Neural cell (in vitro differentiated cells): Measurements from ENCODE around the gene NUDT7. TPM values are rescaled to one million over a fixed set of nuclear protein-coding genes. Genes with fewer than 3 reads are reported as not detected.

Experiments used
- H2AFZ ChIP-seq: fragments of 200-600, 300-800 bp; sonication (generic), shearing (Covaris generic); 2 replicates; pipeline ENCODE4 v1.6.0; 2014; ENCODE audit warnings: low read depth, mild to moderate bottlenecking, antibody characterized with exemption, low read length, moderate library complexity
- H3F3A ChIP-seq: fragments of 200-600 bp; shearing (Covaris generic); 2 replicates; pipeline ENCODE4 v1.6.1; 2016; ENCODE audit warnings: mild to moderate bottlenecking, moderate library complexity, mixed read lengths, antibody characterized with exemption, low read length; ENCODE audit not compliant: insufficient read depth, poor library complexity, severe bottlenecking
- H3K27ac ChIP-seq: fragments of 200-600, 300-800 bp; sonication (generic), shearing (Covaris generic); 2 replicates; pipeline ENCODE4 v1.5.1; 2014; ENCODE audit warnings: mild to moderate bottlenecking, low read length, moderate library complexity
- H3K27me3 ChIP-seq: fragments of 300-800, 200-600 bp; sonication (generic), shearing (Covaris generic); 2 replicates; pipeline ENCODE4 v1.6.0; 2014; ENCODE audit warnings: mild to moderate bottlenecking, low read depth, low read length, moderate library complexity; ENCODE audit not compliant: insufficient read depth
- H3K36me3 ChIP-seq: fragments of 300-800, 200-600 bp; sonication (generic), shearing (Covaris generic); 2 replicates; pipeline ENCODE4 v1.5.1; 2014; ENCODE audit warnings: mild to moderate bottlenecking, antibody characterized with exemption, low read length, moderate library complexity; ENCODE audit not compliant: insufficient read depth
- H3K4me2 ChIP-seq: fragments of 300-800, 200-600 bp; sonication (generic), shearing (Covaris generic); 2 replicates; pipeline ENCODE4 v1.6.0; 2014; ENCODE audit warnings: mild to moderate bottlenecking, low read length
- H3K4me3 ChIP-seq: fragments of 300-800, 200-600 bp; sonication (generic), shearing (Covaris generic); 2 replicates; pipeline ENCODE4 v1.5.1; 2014; ENCODE audit warnings: mild to moderate bottlenecking, low read length, moderate library complexity
- H3K79me2 ChIP-seq: fragments of 200-600 bp; shearing (Covaris generic); replicated peaks from 2 replicates; pipeline ENCODE4 v1.6.0; 2014; ENCODE audit warnings: mild to moderate bottlenecking, low read length, moderate library complexity; ENCODE audit not compliant: insufficient read depth
- H3K9ac ChIP-seq: fragments of 300-800, 200-600 bp; sonication (generic), shearing (Covaris generic); 2 replicates; pipeline ENCODE4 v1.6.1; 2016; ENCODE audit warnings: mild to moderate bottlenecking, low read length, mixed read lengths
- H3K9me2 ChIP-seq: fragments of 200-600 bp; shearing (Covaris generic); 2 replicates; pipeline ENCODE4 v1.6.1; 2016; ENCODE audit warnings: mild to moderate bottlenecking, low read length, mixed read lengths; ENCODE audit not compliant: insufficient read depth
- H3K9me3 ChIP-seq: fragments of 200-600, 300-800 bp; sonication (generic), shearing (Covaris generic); 2 replicates; pipeline ENCODE4 v1.6.1; 2016; ENCODE audit warnings: mild to moderate bottlenecking, mixed run types, low read length, moderate library complexity, mixed read lengths
- H4K20me1 ChIP-seq: fragments of 200-600 bp; shearing (Covaris generic); 2 replicates; pipeline ENCODE4 v1.6.1; 2016; ENCODE audit warnings: mild to moderate bottlenecking, mixed run types; ENCODE audit not compliant: insufficient read depth
- CTCF ChIP-seq: fragments of 450-650 bp; IDR thresholded peaks from 2 replicates; pipeline ENCODE4 v1.5.1; 2014; ENCODE audit warnings: antibody characterized with exemption, mild to moderate bottlenecking, moderate library complexity; ENCODE audit not compliant: poor library complexity, severe bottlenecking
- EP300 ChIP-seq: fragments of 450-650 bp; conservative IDR thresholded peaks from 2 replicates; pipeline ENCODE4 v1.6.1; 2014; ENCODE audit warnings: antibody characterized with exemption, mild to moderate bottlenecking, moderate library complexity; ENCODE audit not compliant: poor library complexity, severe bottlenecking
- EZH2 ChIP-seq: fragments of 200-600, 300-800 bp; shearing (Covaris generic), sonication (generic); IDR thresholded peaks from 2 replicates; pipeline ENCODE4 v1.6.1; 2014; ENCODE audit warnings: antibody characterized with exemption, low read length, borderline replicate concordance, mild to moderate bottlenecking; ENCODE audit not compliant: insufficient read depth, poor library complexity, severe bottlenecking
- MXI1 ChIP-seq: fragments of 450-650 bp; conservative IDR thresholded peaks from 2 replicates; pipeline ENCODE4 v1.6.1; 2014; ENCODE audit warnings: antibody characterized with exemption, mild to moderate bottlenecking; ENCODE audit not compliant: poor library complexity, severe bottlenecking
- POLR2AphosphoS5 ChIP-seq: IDR thresholded peaks from 2 replicates; pipeline ENCODE4 v1.6.1; 2012
- RAD21 ChIP-seq: fragments of 450-650 bp; conservative IDR thresholded peaks from 2 replicates; pipeline ENCODE4 v1.6.1; 2014; ENCODE audit warnings: antibody characterized with exemption, mild to moderate bottlenecking, moderate library complexity
- REST ChIP-seq: IDR thresholded peaks from 2 replicates; pipeline ENCODE4 v1.6.1; 2012; ENCODE audit warnings: borderline replicate concordance
- SMC3 ChIP-seq: fragments of 450-650 bp; conservative IDR thresholded peaks from 2 replicates; pipeline ENCODE4 v1.6.1; 2014; ENCODE audit warnings: antibody characterized with exemption, mild to moderate bottlenecking, moderate library complexity; ENCODE audit not compliant: poor library complexity
- TAF1 ChIP-seq: IDR thresholded peaks from 2 replicates; pipeline ENCODE4 v1.6.1; 2012; ENCODE audit warnings: low read depth
- polyA plus RNA-seq: library from polyadenylated mRNA; depleted of rRNA; stranded (reverse); fragments of >200 nt; gene quantifications from 2 replicates; pipeline ENCODE4 v1.2.3, GENCODE V29; 2014

Gene NUDT7
- polyA plus RNA-seq, 1 donor from 2014 or later = 13.9 TPM

DNA sequence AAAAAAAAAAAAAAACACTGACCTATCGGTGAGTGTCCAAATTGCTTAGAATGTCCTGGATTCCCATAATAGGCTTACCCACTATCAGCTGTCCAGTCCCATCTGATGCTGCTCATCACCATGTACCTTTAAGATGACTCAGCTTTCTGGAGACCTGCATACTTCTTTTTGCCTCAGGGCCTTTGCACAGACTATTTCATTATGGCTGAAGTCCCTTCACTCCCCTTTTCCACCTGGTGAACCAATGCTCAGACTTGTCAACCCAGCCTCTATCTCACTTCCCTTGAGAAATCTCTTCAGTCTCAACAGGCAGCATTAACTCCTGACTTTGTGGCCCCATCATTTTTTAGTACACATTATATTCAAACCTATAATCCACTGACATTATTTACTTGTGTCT lies 29.7 kb upstream of the NUDT7 start:
- no peaks in the 10 kb centered on the region for H3F3A ChIP-seq
- no peaks in the 10 kb centered on the region for H3K9me3 ChIP-seq
- no peak overlapping the region for H3K9ac ChIP-seq
- no peaks in the 10 kb centered on the region for H3K36me3 ChIP-seq
- H3K79me2 ChIP-seq = no peaks in the 10 kb centered on the region
- no peak for TF ChIP-seq POLR2AphosphoS5
- TF ChIP-seq RAD21 = no peak
- no peak for TF ChIP-seq EP300
- TF ChIP-seq TAF1 = no peak
- no peak for TF ChIP-seq REST
- TF ChIP-seq CTCF = no peak
- no peak for TF ChIP-seq EZH2
- no peak for TF ChIP-seq MXI1
- TF ChIP-seq SMC3 = no peak
- H3K9me2 ChIP-seq = no peaks in the 10 kb centered on the region
- H2AFZ ChIP-seq = no peak overlapping the region
- no peak overlapping the region for H3K4me3 ChIP-seq
- no peaks in the 10 kb centered on the region for H3K27me3 ChIP-seq
- no peak overlapping the region for H3K4me2 ChIP-seq
- H4K20me1 ChIP-seq = no peaks in the 10 kb centered on the region
- H3K27ac ChIP-seq = no peak overlapping the region

GRCh38 chr16:77696149-77696548 lies 26.2 kb upstream of the NUDT7 start:
- TF ChIP-seq RAD21 (peak; percentile 39), SMC3 (peak; percentile 49), EZH2 (no peak), CTCF (no peak), EP300 (peak; percentile 81), MXI1 (peak; percentile 29), TAF1 (no peak), POLR2AphosphoS5 (peak; percentile 66), REST (peak; percentile 72)
- Histone ChIP-seq H3F3A (no peaks in the 10 kb centered on the region), H3K36me3 (no peaks in the 10 kb centered on the region), H3K9me2 (no peaks in the 10 kb centered on the region), H3K9ac (peak overlapping the region; percentile 55), H2AFZ (no peak overlapping the region), H3K4me2 (peak overlapping the region; percentile 68), H4K20me1 (no peaks in the 10 kb centered on the region), H3K27ac (peak overlapping the region; percentile 86), H3K4me3 (peak overlapping the region; percentile 49), H3K27me3 (no peaks in the 10 kb centered on the region), H3K79me2 (no peaks in the 10 kb centered on the region), H3K9me3 (no peaks in the 10 kb centered on the region)
